Osteocyte (in vitro differentiated cells): ENCODE data around the gene HTR3D. TPM values are rescaled to one million over a fixed set of nuclear protein-coding genes. Genes with fewer than 3 reads are reported as not detected.
"Not testable (repeated sequence)": the region's sequence is repeated elsewhere in the genome, so short reads cannot be mapped to it uniquely, and the experiment has no call there.

Source experiments
- DNase-seq: peaks from one replicate; pipeline ENCODE4 v3.0.0; 2021; ENCODE audit warnings: mixed read lengths; ENCODE audit not compliant: unreplicated experiment; ENCODE audit errors: extremely low spot score
- H3K27ac Mint-ChIP-seq: one replicate; pipeline ENCODE4 v1.8.0; 2021; ENCODE audit warnings: mild to moderate bottlenecking, mixed read lengths; ENCODE audit not compliant: unreplicated experiment
- H3K27me3 Mint-ChIP-seq: one replicate; pipeline ENCODE4 v1.8.0; 2021; ENCODE audit warnings: mixed read lengths; ENCODE audit not compliant: unreplicated experiment
- H3K36me3 Mint-ChIP-seq: one replicate; pipeline ENCODE4 v1.8.0; 2021; ENCODE audit warnings: mixed read lengths; ENCODE audit not compliant: unreplicated experiment
- H3K4me1 Mint-ChIP-seq: one replicate; pipeline ENCODE4 v1.8.0; 2021; ENCODE audit warnings: mixed read lengths; ENCODE audit not compliant: unreplicated experiment
- H3K4me3 Mint-ChIP-seq: one replicate; pipeline ENCODE4 v1.8.0; 2021; ENCODE audit warnings: mild to moderate bottlenecking, moderate library complexity, mixed read lengths; ENCODE audit not compliant: unreplicated experiment
- H3K9me3 Mint-ChIP-seq: one replicate; pipeline ENCODE4 v1.8.0; 2021; ENCODE audit warnings: mixed read lengths; ENCODE audit not compliant: unreplicated experiment
- total RNA-seq: library from RNA; stranded (reverse); gene quantifications from 2 replicates; pipeline ENCODE4 v1.2.1, GENCODE V29; 2021
- TF ChIP-seq, protein P1 (sequence below): fragments of 200-600 bp; sonication (generic); IDR thresholded peaks from 2 replicates; pipeline ENCODE4 v1.5.0; 2021; ENCODE audit warnings: antibody characterized with exemption, mild to moderate bottlenecking, moderate library complexity

HTR3D gene
- total RNA-seq, 1 donor from 2014 or later, result not detected

DNA sequence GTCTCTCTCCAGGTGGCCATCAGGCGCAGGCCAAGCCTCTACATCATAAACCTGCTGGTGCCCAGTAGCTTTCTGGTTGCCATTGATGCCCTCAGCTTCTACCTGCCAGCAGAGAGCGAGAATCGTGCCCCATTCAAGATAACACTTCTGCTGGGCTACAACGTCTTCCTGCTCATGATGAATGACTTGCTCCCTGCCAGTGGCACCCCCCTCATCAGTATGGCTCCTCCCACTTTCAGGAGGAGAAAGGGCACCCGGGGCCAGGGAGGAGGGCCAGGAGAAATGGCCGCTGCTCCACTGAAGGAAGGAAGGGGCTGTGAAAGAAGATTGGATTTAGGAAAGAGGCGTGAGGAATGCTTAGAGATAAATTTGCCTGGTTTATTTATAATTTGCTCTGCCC lies 27.9 kb downstream of the HTR3D start:
- Mint-ChIP-seq H3K9me3 (no peaks in the 10 kb centered on the region), H3K27me3 (peaks cover 24% of the 10 kb centered on the region), H3K36me3 (no peaks in the 10 kb centered on the region), H3K4me3 (no peak overlapping the region), H3K27ac (no peak overlapping the region), H3K4me1 (no peaks in the 10 kb centered on the region)
- TF ChIP-seq, protein P1, sequence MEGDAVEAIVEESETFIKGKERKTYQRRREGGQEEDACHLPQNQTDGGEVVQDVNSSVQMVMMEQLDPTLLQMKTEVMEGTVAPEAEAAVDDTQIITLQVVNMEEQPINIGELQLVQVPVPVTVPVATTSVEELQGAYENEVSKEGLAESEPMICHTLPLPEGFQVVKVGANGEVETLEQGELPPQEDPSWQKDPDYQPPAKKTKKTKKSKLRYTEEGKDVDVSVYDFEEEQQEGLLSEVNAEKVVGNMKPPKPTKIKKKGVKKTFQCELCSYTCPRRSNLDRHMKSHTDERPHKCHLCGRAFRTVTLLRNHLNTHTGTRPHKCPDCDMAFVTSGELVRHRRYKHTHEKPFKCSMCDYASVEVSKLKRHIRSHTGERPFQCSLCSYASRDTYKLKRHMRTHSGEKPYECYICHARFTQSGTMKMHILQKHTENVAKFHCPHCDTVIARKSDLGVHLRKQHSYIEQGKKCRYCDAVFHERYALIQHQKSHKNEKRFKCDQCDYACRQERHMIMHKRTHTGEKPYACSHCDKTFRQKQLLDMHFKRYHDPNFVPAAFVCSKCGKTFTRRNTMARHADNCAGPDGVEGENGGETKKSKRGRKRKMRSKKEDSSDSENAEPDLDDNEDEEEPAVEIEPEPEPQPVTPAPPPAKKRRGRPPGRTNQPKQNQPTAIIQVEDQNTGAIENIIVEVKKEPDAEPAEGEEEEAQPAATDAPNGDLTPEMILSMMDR, result no peak
- no peak for DNase-seq

DNA sequence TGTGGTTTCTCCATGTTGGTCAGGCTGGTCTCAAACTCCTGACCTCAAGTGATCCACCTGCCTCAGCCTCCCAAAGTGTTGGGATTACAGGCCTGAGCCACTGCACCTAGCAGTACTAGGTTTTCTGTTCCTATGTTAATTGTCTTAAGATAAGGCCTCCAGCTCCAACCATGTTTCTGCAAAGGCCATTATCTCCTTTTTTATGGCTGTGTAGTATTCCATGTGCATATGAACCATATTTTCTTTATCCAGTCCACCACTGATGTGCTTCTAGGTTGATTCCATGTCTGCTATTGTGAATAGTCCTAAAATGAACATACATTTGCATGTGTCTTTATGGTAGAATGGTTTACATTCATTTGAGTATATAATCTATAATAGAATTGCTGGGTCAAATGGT lies 31.1 kb downstream of the HTR3D start:
- no peak for DNase-seq
- no peaks in the 10 kb centered on the region for H3K4me1 Mint-ChIP-seq
- H3K27me3 Mint-ChIP-seq, result peaks cover 16% of the 10 kb centered on the region
- H3K36me3 Mint-ChIP-seq, result no peaks in the 10 kb centered on the region
- no peaks in the 10 kb centered on the region for H3K9me3 Mint-ChIP-seq
- no peak overlapping the region for H3K27ac Mint-ChIP-seq
- TF ChIP-seq, protein P1, result no peak
- H3K4me3 Mint-ChIP-seq, result no peak overlapping the region

DNA sequence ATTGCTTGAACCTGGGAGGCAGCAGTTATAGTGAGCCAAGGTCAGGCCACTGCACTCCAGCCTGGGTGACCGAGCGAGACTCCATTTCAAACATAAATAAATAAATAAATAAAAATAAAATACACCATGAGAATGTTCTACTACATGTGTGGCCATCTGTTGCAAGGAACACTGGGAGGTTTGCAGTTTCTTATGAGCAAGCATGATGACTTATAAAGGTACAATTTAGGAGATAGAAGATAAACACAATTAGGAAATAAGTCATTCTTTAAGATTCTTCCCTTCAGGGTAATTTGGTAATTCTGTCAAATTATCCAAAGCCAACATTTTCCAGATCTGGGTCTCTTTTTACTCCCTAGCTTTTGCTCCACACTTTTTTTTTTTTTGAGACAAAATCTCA lies 34.7 kb downstream of the HTR3D start:
- Mint-ChIP-seq H3K27ac (no peak overlapping the region), H3K4me3 (no peak overlapping the region), H3K4me1 (no peaks in the 10 kb centered on the region), H3K9me3 (no peaks in the 10 kb centered on the region), H3K36me3 (no peaks in the 10 kb centered on the region), H3K27me3 (peaks cover 12% of the 10 kb centered on the region)
- no peak for DNase-seq
- TF ChIP-seq, protein P1, result no peak

DNA sequence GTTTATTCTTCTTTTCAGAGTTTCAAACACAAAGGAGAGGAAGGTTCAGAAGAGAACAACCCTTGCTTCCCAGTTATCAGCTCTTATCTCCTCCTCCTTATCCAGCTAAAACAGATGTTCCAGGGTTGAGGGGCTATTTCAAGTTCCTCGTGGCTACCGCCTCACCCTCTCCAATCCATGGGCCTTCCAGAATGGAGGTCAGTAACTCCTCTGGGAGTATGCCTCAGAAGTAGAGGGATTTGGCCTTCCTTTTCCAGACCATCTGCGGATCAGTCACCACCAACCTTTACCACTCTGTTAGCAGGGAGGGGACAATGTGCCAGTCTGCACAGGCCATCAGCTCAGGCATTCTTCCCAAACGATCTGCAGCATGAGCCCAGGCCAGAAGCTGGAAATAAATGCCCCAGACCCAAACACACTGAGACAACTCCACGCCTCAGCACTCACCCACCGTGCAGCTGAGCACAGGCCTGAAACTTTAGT lies 36.1 kb downstream of the HTR3D start:
- peaks cover 13% of the 10 kb centered on the region for H3K27me3 Mint-ChIP-seq
- no peaks in the 10 kb centered on the region for H3K9me3 Mint-ChIP-seq
- no peak overlapping the region for H3K4me3 Mint-ChIP-seq
- H3K27ac Mint-ChIP-seq, result no peak overlapping the region
- TF ChIP-seq, protein P1, result no peak
- H3K36me3 Mint-ChIP-seq, result no peaks in the 10 kb centered on the region
- peaks cover 4% of the 10 kb centered on the region for H3K4me1 Mint-ChIP-seq
- no peak for DNase-seq

DNA sequence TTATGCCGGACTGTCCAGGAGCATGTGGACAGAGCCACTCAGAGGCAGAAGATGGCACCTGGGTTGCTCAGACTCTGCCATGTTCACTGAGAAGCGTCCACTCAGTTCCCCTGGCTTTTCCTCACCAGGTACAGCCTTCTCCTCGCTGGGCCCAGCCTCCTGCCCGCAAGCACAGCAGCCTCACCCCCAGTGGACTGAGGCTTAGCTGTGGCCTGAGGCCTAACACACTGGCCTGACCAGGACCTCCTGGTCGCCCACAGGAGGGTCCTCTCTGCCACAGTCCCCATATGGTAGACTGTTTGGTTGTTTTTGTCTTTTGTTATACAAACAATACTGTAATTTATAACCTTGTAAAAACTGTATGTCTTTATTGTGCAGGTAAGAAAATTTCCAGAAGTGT lies 36.8 kb downstream of the HTR3D start:
- peaks cover 13% of the 10 kb centered on the region for H3K27me3 Mint-ChIP-seq
- DNase-seq, result no peak
- H3K27ac Mint-ChIP-seq, result no peak overlapping the region
- peaks cover 6% of the 10 kb centered on the region for H3K4me1 Mint-ChIP-seq
- H3K9me3 Mint-ChIP-seq, result no peaks in the 10 kb centered on the region
- H3K4me3 Mint-ChIP-seq, result no peak overlapping the region
- no peaks in the 10 kb centered on the region for H3K36me3 Mint-ChIP-seq
- TF ChIP-seq, protein P1, result no peak

DNA sequence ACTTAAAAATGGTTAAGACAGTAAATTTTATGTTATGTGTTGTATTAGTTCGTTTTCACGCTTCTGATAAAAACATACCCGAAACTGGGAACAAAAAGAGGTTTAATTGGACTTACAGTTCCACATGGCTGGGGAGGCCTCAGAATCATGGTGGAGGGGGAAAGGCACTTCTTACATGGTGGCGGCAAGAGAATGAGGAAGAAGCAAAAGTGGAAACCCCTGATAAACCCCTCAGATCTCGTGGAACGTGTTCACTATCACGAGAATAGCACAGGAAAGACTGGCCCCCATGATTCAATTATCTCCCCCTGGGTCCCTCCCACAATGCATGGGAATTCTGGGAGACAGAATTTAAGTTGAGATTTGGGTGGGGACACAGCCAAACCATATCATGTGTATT lies 39.6 kb downstream of the HTR3D start:
- not testable (repeated sequence) for H3K9me3 Mint-ChIP-seq, H3K4me3 Mint-ChIP-seq, DNase-seq, H3K27ac Mint-ChIP-seq, H3K36me3 Mint-ChIP-seq
- Mint-ChIP-seq H3K4me1 (peaks cover 15% of the 10 kb centered on the region), H3K27me3 (peaks cover 14% of the 10 kb centered on the region)
